Measurements from ENCODE around the gene RABEP2. TPM values are rescaled to one million over a fixed set of nuclear protein-coding genes. Genes with fewer than 3 reads are reported as not detected.

Gene RABEP2
- polyA plus RNA-seq, 1 donor: 17.1 TPM

Other genes with a start within 250 kb of the RABEP2 start
- 599 TPM for gene EIF3C, start 213.8 kb downstream of the RABEP2 start, polyA plus RNA-seq (ENCODE audit: insufficient read length)
- 2.6 TPM for gene NPIPB9, start 173.5 kb downstream of the RABEP2 start, polyA plus RNA-seq (ENCODE audit: insufficient read length)
- 85.5 TPM for gene ATXN2L, start 102.2 kb downstream of the RABEP2 start, polyA plus RNA-seq (ENCODE audit: insufficient read length)
- 165 TPM for gene TUFM, start 78.9 kb downstream of the RABEP2 start, polyA plus RNA-seq (ENCODE audit: insufficient read length)
- 56.2 TPM for gene SH2B1, start 61.4 kb downstream of the RABEP2 start, polyA plus RNA-seq (ENCODE audit: insufficient read length)
- 758 TPM for gene ATP2A1, start 46.8 kb downstream of the RABEP2 start, polyA plus RNA-seq (ENCODE audit: insufficient read length)
- 0.32 TPM for gene CD19, start 6.7 kb upstream of the RABEP2 start, polyA plus RNA-seq (ENCODE audit: insufficient read length)
- 29.1 TPM for gene NFATC2IP, start 25.7 kb upstream of the RABEP2 start, polyA plus RNA-seq (ENCODE audit: insufficient read length)
- gene SPNS1, start 49.5 kb upstream of the RABEP2 start, polyA plus RNA-seq (ENCODE audit: insufficient read length): 30.7 TPM
- 2.2 TPM for gene LAT, start 59.8 kb upstream of the RABEP2 start, polyA plus RNA-seq (ENCODE audit: insufficient read length)